Panc1 (cell line): ENCODE results near the gene TRIM2. TPM values are rescaled to one million over a fixed set of nuclear protein-coding genes. Genes with fewer than 3 reads are reported as not detected.

ENCODE experiments used
- ATAC-seq: fragments of 200-7000 bp; cut with Tn5 transposase; 2 replicates; pipeline ENCODE4 v1.9.1; 2020; ENCODE audit warnings: mild to moderate bottlenecking, moderate library complexity
- BruUV-seq: library from RNA; stranded (reverse); fragments of 400-500 nt; replicated peaks from 2 replicates; lab custom pipeline; 2021; lab: Mats Ljungman, UMichigan
- CTCF ChIA-PET: fragments of 300-600 bp; sonication (Branson Sonifier 250); formaldehyde crosslinking; loops from one replicate; lab custom pipeline; 2022; ENCODE audit warnings: antibody characterized with exemption; lab: Charles Lee
- POLR2A ChIA-PET: fragments of 300-600 bp; sonication (Branson Sonifier 250); formaldehyde crosslinking; loops from one replicate; lab custom pipeline; 2022; ENCODE audit warnings: antibody characterized with exemption; lab: Charles Lee
- DNase-seq: peaks from one replicate; pipeline ENCODE4 v3.0.0-alpha.2; 2010; ENCODE audit warnings: low read depth, low spot score
- H3K27ac ChIP-seq: 2 replicates; pipeline ENCODE4 v1.5.1; 2011; ENCODE audit warnings: mild to moderate bottlenecking, low read length, inconsistent platforms
- H3K27me3 ChIP-seq: fragments of 200-500 bp; sonication (Bioruptor generic); 2 replicates; pipeline ENCODE4 v1.6.0; 2014; ENCODE audit warnings: low read length, inconsistent platforms; ENCODE audit not compliant: control insufficient read depth, insufficient read depth
- H3K36me3 ChIP-seq: fragments of 200-500 bp; sonication (Bioruptor generic); 2 replicates; pipeline ENCODE4 v1.5.1; 2014; ENCODE audit warnings: inconsistent platforms, mild to moderate bottlenecking, low read length, moderate library complexity; ENCODE audit not compliant: control insufficient read depth, insufficient read depth
- H3K4me1 ChIP-seq: 2 replicates; pipeline ENCODE4 v1.5.1; 2011; ENCODE audit warnings: inconsistent platforms, mild to moderate bottlenecking, low read length, moderate library complexity; ENCODE audit not compliant: control insufficient read depth, insufficient read depth
- H3K4me3 ChIP-seq, 2 experiments: 2 replicates each; pipeline ENCODE4 v1.5.1; 2011 to 2012; ENCODE audit warnings: low read depth in 2 of 2, low read length in 2 of 2, mild to moderate bottlenecking in 2 of 2, inconsistent platforms in 1 of 2, moderate library complexity in 1 of 2
- H3K9me3 ChIP-seq: fragments of 200-500 bp; sonication (Bioruptor generic); 2 replicates; pipeline ENCODE4 v1.5.1; 2014; ENCODE audit warnings: low read depth, mild to moderate bottlenecking, inconsistent platforms, low read length, moderate library complexity; ENCODE audit not compliant: control insufficient read depth, insufficient read depth
- POLR2AphosphoS5 ChIP-seq: IDR thresholded peaks from 2 replicates; pipeline ENCODE4 v1.6.1; 2012; ENCODE audit warnings: mild to moderate bottlenecking, low read depth, low read length, moderate library complexity
- REST ChIP-seq, 2 experiments: IDR thresholded peaks; 2 replicates each; pipeline ENCODE4 v1.6.1; 2011 to 2012; ENCODE audit warnings: low read depth in 2 of 2, control low read depth in 1 of 2, low read length in 1 of 2, mild to moderate bottlenecking in 1 of 2, moderate library complexity in 1 of 2; ENCODE audit not compliant: insufficient read depth in 1 of 2
- SIN3A ChIP-seq: IDR thresholded peaks from 2 replicates; pipeline ENCODE4 v1.6.1; 2012; ENCODE audit warnings: low read depth, mild to moderate bottlenecking, low read length, moderate library complexity, borderline replicate concordance; ENCODE audit not compliant: insufficient read depth
- TCF7L2 ChIP-seq: IDR thresholded peaks from 2 replicates; pipeline ENCODE4 v1.6.1; 2011; ENCODE audit warnings: mild to moderate bottlenecking, low read depth, low read length, inconsistent platforms
- in situ Hi-C: cut with HindIII; loops from 2 replicates; pipeline ENCODE4 v1.10.0; 2016; ENCODE audit warnings: low sequenced_read_pairs, low pct_unique_long_range_greater_than_20kb
- intact Hi-C: fragments of 100-400 bp; cut with micrococcal nuclease; formaldehyde crosslinking; loops from one replicate; pipeline ENCODE4 v1.10.0; 2022; ENCODE audit not compliant: unreplicated experiment
- total RNA-seq: library from RNA; stranded (reverse); gene quantifications from one replicate; pipeline ENCODE4 v1.2.1, GENCODE V29; 2021; ENCODE audit not compliant: unreplicated experiment
- TF ChIP-seq, protein P1 (sequence below): fragments of 450-650 bp; IDR thresholded peaks from 2 replicates; pipeline ENCODE4 v1.5.1; 2017; ENCODE audit warnings: mild to moderate bottlenecking

Gene TRIM2
- total RNA-seq, 1 experiment from 2014 or later = 18.9 TPM

DNA sequence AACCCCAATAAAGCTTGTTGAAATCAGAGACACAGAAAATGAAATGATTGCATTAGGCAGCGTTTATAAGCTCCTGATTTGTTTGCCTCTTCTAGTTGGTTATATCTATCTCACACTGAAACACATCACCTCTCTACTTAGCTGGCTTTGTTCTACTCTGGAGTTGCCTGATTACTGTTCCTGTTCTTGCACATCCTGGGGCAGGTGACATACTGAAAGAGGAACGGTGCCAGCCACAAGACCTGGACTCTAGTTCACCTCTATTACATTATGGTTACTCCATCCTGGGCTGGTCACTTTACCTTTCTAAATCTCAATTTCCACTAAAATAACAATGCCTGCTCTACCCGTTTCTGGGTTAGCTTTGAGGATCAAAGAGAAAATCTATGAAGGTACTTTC is 47.9 kb downstream of the TRIM2 start:
- intact Hi-C loops = no loop called here
- no peak for TF ChIP-seq POLR2AphosphoS5
- TF ChIP-seq REST (IDR thresholded peaks at IDR 0.05; ENCODE audit: insufficient read depth in 1 of 2, low read depth in 2 of 2, low read length in 1 of 2) = no peak
- TF ChIP-seq, protein P1, sequence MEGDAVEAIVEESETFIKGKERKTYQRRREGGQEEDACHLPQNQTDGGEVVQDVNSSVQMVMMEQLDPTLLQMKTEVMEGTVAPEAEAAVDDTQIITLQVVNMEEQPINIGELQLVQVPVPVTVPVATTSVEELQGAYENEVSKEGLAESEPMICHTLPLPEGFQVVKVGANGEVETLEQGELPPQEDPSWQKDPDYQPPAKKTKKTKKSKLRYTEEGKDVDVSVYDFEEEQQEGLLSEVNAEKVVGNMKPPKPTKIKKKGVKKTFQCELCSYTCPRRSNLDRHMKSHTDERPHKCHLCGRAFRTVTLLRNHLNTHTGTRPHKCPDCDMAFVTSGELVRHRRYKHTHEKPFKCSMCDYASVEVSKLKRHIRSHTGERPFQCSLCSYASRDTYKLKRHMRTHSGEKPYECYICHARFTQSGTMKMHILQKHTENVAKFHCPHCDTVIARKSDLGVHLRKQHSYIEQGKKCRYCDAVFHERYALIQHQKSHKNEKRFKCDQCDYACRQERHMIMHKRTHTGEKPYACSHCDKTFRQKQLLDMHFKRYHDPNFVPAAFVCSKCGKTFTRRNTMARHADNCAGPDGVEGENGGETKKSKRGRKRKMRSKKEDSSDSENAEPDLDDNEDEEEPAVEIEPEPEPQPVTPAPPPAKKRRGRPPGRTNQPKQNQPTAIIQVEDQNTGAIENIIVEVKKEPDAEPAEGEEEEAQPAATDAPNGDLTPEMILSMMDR = no peak
- no peak for TF ChIP-seq TCF7L2
- TF ChIP-seq SIN3A = no peak
- no peak overlapping the region for H3K4me3 ChIP-seq
- no TSS peak for BruUV-seq
- no peak overlapping the region for H3K27ac ChIP-seq
- no peaks in the 10 kb centered on the region for H3K9me3 ChIP-seq
- no peaks in the 10 kb centered on the region; the same call in 1 of the 2 replicates for H3K36me3 ChIP-seq
- ChIA-PET CTCF (no interaction called here), POLR2A (no interaction called here)
- no peaks in the 10 kb centered on the region for H3K27me3 ChIP-seq
- ATAC-seq (no peak), DNase-seq (no peak)
- in situ Hi-C loops = no loop called here
- no peaks in the 10 kb centered on the region; the same call in 1 of the 2 replicates for H3K4me1 ChIP-seq

- no peaks in the 10 kb centered on the region for H3K27me3 ChIP-seq
- no peaks in the 10 kb centered on the region for H3K9me3 ChIP-seq
- no peak for TF ChIP-seq SIN3A
- no TSS peak for BruUV-seq
- no peak overlapping the region for H3K27ac ChIP-seq
- peaks cover 6% of the 10 kb centered on the region; the same call in 1 of the 2 replicates for H3K4me1 ChIP-seq
- in situ Hi-C loops (no loop called here), intact Hi-C loops (no loop called here)
- H3K36me3 ChIP-seq = no peaks in the 10 kb centered on the region
- POLR2A ChIA-PET = no interaction called here
- CTCF ChIA-PET = no interaction called here
- ATAC-seq (no peak), DNase-seq (no peak)
- no peak overlapping the region for H3K4me3 ChIP-seq
These were observed 51.0 kb downstream of the TRIM2 start for GRCh38 chr4:153255233-153255632.

- in situ Hi-C loops (no loop called here), intact Hi-C loops (no loop called here)
- peaks cover 6% of the 10 kb centered on the region; the same call in 1 of the 2 replicates for H3K4me1 ChIP-seq
- no peaks in the 10 kb centered on the region for H3K27me3 ChIP-seq
- DNase-seq = no peak
- POLR2A ChIA-PET = no interaction called here
- H3K36me3 ChIP-seq = no peaks in the 10 kb centered on the region
- peak; percentile 74 for ATAC-seq
- TF ChIP-seq, protein P1 = no peak
- TF ChIP-seq POLR2AphosphoS5 (no peak), REST (IDR thresholded peaks at IDR 0.05; ENCODE audit: insufficient read depth in 1 of 2, low read depth in 2 of 2, low read length in 1 of 2) (no peak), TCF7L2 (no peak), SIN3A (no peak)
- CTCF ChIA-PET = no interaction called here
- no TSS peak for BruUV-seq
- 0 out of 2 replicates have a peak overlapping the region, but pooled peaks have one; percentile 23 for H3K27ac ChIP-seq
- peak overlapping the region in 1 of 2 experiments; percentile 14; a peak in 1 of 4 replicates for H3K4me3 ChIP-seq
- no peaks in the 10 kb centered on the region for H3K9me3 ChIP-seq
These were observed 52.9 kb downstream of the TRIM2 start for GRCh38 chr4:153257151-153257620.
